ENCODE measurements around the gene ASPN. TPM values are rescaled to one million over a fixed set of nuclear protein-coding genes. Genes with fewer than 3 reads are reported as not detected.
A peak's percentile ranks its signal among the peaks of the same experiment; 100 is the strongest.

The ASPN gene
- not detected in 2 replicates for total RNA-seq (2014; rRNA removed; shearing (Covaris generic))

DNA sequence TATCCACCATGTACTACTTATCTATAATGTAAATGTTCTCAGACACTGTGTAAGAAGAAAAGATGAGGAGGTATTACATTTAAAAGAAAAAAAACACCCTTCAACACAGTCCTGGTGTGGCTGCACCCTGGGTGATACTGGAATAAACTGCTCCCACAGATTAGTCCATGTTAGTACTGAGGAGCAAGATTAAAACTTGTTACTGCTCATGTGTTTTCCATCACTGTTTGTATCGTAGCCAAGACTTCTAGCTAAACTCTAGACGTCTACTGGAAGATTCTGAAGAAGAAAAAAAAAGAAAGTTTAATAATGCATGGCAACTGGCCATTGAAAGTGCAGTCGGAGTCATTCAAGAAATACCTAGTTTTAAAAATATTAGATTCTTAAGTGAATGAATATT is at the start of gene ASPN:
TSS of gene ASPN (minus strand) at position 178 of the 400 bp plus-strand sequence.
- no peak for DNase-seq (ENCODE audit: low spot score)

DNA sequence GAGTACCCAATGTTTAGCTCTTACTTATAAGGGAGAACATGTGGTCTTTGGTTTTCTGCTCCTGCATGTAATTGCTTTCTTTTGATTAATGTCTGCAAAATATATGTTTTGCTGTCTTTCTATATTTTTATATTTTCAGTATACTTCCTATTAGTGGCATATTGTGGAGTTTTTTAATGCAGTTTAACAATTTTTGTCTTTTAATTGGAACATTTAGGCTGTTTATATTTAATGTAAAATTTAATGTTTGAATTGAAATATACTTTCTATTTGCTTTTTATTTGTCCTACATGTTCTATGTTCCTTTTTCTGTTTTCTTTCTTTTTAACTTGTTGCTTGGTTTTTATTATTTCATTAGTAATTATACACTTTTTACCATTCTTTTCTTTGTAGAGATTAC is 48.6 kb upstream of the ASPN start:
- no peak for DNase-seq (ENCODE audit: low spot score)

DNA sequence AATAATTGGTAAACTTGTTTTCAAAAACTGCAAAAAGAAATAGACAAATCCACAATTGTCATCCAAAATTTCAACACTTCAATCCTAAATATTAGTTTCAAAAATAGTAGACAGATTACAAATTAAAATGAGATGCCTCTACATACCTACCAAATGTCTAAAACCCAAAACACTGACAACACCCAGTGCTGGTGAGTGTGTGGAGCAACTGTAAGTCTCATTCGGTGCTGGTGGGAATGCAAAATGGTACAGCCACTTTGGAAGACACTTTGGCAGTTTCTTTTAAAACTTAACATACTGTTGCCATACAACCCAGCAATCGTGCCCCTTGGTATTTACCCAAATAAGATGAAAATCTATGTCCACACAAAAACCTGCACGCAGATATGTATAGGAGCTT is 46.8 kb upstream of the ASPN start:
- no peak for DNase-seq (ENCODE audit: low spot score)

DNA sequence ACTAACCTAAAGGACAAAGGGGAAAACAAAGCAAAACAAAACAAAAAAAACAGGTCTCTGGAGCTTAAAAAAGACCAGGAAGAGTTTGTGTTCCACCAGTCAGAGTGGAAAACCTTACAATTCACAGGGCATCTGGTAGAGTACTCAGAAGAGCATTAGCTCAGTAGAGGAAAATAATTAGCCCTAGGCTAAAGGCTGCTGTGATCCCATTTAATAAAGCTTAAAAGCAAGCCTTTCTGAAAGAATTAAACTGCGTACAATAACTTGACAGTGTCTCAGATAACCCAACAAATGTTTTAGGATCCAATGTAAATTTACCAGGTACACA is 46.2 kb upstream of the ASPN start:
- DNase-seq (ENCODE audit: low spot score), result no peak

DNA sequence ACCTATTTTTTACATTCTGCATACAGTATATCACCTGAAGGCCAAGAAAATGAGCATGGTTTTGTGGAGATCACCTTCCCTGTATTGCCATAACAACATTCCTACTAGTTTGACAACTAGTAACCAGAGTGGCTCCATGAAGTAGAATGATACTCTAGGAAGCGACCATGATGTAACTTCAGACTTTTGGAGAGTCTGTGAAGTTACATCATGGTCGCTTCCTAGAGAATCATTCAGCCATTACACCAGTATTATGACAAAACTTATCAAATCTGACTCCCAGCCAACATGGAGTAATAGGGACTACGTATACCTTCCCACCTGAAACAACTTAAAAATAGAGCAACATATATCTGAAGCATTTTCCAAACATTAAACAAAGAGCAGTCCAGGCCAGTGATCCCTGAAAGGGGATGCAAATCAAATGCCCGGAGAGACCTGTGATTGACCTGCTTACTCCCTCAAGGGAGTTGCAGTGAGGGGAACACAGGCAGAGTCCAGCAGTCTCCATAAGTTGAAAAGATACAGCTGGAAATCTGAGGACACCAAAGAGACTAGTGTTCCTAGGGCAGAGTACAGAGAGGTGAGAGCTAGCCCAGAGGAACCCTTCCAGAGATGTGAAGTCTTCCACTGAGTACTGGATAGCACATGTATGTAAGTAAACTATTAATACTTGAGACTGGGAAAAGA is 45.7 kb upstream of the ASPN start:
- DNase-seq (ENCODE audit: low spot score), result no peak

DNA sequence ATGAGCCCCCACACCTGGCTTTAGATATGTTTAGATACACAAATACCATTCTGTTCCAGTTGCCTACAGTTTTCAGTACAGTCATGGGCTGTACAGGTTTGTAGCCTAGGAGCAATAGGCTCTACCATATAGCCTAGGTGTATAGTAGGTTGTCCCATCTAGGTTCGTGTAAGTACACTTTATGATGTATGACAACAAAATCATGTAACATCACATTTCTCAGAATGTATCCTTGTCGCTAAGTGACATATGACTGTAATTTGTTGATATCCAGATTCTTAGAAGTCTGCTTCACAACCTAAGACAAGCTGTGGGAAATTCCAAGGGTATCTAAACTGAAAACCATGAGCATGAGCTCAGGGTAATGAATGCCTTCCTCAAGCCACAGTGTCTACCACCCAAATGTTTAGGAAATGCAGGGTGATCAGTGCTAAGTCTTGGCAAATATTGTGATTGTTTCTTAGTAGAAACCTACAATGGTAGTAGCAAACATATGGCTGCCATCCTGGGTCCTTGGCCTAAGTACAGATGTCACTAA is 45.1 kb upstream of the ASPN start:
- no peak for DNase-seq (ENCODE audit: low spot score)

DNA sequence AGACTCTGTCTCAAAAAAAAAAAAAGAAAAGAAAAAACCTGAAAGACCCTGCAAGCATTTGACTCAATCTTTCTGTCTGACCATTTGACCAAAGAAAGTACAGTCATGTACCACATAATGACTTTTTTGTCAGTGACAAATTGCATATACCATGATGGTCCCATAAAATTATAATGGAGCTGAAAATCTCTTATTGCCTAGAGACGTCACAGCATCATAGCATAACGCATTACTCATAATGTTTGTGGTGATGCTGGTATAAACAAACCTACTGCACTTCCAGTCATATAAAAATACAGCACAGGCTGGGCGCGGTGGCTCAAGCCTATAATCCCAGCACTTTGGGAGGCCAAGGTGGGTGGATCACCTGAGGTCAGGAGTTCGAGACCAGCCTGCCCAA is 43.0 kb upstream of the ASPN start:
- DNase-seq (ENCODE audit: low spot score), result peak; percentile 80

DNA sequence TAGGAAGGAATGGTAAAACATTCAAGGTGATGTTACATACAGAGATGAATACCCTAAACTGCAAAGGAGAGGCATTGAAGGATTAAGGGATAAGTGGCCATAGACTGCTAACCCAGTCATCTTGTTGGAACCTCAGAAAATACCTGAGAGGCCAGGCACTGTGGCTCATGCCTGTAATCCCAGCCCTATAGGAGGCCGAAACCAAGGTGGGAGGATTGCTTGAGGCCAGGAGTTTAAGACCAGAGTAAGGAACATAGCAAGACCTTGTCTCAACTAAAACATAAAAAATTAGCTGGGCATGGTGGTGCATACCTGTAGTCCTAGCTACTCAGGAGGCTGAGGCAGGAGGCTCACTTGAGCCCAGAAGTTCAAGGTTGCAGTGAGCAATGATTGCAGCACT is 42.6 kb upstream of the ASPN start:
- DNase-seq (ENCODE audit: low spot score), result no peak

DNA sequence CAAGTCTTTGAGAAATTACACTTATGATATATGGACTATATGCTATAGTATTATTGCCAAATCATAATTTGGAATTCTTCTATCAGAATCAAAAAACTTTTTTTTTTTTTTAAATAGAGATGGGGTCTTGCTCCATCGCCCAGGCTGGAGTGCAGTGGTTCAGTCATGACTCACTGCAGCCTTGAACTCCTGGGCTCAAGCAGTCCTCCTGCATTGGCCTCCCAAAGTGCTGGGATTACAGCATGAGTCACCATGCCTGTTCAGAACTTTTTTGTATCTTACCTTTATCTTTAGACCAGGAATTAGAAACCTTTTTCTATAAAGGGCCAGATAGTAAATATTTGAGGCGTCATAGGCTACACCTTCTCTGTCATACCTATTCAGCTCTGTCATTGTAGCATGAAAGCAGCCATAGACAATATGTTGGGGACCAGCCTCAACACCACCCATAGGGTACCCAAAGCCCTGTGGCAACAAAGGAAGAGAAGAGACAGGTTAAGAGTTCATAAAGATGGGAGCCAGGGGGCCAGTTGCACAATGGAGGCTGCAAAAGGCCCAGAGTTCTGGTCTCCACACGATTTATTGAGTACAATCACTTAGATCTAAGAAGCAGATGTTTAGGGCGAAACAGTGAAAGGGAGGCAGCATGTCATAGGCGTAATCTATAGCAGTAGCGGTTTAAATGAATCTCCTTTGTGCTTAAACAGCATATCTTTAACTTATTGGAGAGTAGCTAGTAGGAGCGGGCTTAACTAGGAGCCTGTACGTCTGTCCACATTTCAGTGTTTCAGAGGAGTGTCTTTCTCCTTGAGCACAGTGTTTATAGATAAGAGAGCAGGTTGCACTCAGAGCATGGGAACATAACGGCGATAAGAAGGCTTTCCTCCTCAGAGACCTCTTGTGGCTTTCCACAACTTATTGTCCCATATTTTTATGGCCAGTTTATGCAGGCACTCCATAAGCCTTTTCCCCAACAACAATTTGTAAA is 41.0 kb upstream of the ASPN start:
- no peak for DNase-seq (ENCODE audit: low spot score)

DNA sequence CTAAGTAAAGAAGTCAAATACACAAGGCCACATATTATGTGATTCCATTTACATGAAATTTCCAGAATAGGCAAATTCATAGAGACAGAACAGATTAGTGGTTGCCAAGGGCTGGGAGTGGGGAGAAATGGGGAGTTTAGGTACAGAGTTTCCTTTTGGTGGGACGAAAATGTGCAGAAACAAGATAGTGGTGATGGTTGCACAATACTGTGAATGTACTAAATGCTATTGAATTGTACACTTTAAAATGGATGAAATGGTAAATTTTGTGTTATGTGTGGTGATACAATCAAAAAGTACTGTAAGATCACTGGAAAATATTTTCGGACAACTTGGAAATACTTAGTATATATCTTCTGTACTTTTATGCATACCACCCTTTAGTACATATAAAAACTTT is 38.5 kb upstream of the ASPN start:
- DNase-seq (ENCODE audit: low spot score), result no peak

DNA sequence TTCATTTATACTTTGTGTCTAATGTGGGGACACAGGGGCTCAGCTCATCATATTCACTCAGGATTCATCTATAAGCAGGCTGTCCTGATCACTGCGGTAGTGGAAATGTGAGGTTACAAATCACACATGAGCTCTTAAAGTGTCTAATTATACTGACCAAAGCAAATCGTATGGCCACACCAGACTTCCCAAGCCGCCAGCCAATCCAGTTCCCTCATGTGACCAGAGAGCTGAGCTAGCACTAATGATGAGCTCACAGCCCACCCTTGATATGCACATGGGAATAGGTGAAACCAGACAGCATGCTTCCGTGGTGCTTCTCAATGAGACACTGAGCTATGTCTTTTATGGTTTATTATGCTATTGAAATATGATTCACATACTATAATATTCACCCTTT is 35.9 kb upstream of the ASPN start:
- DNase-seq (ENCODE audit: low spot score), result no peak

DNA sequence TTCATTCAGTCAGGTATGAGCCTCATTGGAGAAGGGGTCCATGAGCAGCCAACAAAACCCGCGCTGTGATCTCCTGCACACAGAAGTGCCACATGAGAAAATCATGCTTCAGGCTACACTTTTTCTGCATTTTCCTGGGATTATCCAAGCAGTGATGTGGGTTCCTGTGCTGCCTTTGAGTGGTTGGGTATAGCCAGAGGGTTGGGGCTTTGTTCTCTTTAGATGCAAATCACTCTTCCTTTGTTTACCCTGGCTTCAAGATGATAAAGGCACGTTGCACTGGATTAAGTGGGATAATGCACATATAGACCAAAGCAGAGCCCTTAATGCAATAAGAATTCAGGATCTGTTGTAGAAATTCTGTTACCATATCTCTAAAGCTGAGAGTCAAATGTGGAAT is 34.7 kb upstream of the ASPN start:
- no peak for DNase-seq (ENCODE audit: low spot score)

DNA sequence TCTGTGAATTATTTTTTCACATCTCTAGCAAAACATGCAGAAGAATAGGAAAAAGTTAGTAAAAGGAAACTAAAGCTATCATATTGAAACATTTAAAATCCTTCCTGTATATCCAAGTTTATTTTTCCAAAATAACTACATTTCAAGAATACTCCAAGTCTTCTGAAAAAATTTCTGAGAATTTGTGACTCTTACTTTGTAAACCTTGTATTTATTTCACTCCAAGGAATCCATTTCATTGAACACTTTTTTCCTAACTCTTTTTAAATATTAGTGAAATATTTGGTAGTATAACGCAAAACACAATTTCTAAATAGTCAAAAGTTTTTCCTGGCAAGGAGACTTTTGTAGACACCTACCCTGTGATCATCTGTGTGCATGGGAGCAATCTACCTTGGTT is 34.2 kb upstream of the ASPN start:
- DNase-seq (ENCODE audit: low spot score), result no peak

DNA sequence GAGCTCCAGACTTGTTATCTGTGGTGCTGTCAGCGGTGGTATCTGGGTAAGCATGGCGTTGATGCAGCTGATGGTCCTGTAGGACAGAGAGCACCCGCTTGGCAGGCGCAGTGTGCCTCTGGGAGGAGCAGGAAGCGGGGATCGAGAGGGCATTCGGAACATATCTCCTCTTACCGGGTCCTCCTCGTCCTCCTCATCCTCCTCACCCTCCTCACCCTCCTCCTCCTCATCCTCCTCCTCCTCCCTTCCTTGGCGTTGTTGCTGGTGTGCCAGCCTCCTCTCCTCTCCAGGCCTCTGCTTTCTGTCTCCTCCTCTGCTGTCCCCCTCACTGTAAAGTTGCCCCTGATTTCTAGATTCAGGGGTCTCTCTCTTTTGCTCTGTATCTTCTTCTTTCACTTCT is 32.3 kb upstream of the ASPN start:
- DNase-seq (ENCODE audit: low spot score), result no peak

DNA sequence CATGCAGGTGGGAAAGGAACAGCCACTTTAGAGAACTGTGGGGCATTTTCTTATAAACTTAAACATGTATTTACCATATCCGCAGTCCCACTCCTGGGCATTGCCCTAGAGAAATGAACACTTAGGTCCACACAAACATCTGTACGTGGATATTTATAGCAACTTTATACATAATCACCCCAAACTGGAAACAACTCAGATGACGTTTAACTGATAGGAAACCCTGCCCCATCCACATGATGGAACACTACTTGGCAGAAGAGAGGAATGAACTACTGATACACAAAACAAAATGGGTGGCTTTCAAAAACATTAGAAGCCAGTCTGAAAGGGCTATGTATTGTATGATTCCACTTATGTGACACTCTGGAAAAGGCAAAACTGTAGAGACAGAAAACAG is 31.0 kb upstream of the ASPN start:
- DNase-seq (ENCODE audit: low spot score), result no peak

DNA sequence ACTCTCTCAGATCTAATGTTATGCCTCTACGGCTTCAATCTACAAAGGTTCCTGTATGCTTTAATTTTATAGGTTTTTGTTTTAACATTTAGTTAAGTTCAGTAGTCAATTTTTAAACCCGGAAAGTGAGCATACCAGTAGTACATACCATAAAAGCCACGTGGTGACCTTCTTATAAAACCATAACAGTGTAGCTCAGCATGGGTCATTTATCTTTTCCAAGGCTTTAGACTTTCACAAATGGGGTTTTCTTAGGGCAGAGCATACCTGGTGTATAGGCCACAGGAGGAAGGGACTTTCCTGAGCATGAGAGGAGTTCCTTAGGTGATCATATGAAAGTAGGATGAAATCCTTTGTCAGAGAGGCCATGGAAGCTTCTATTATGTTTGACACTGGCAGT is 30.3 kb upstream of the ASPN start:
- no peak for DNase-seq (ENCODE audit: low spot score)

DNA sequence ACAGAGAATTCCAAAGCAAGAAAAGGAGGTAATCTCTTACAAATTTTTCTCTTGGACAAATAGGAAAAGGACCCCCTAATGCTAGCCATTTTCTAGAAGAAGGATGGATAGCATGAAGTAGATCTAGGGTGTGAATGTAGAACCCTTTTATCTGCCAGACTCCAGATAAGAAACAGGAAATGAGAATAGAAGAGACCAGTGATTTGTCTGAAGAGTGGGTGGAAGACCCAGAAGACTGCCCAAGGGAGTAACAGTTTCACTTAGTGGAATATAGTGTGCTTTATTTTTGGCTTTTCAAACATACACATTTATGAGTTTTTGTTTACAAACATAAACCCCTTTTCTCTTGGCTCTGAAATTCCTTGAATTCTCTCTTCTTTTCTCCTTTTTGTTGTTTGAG is 28.4 kb upstream of the ASPN start:
- DNase-seq (ENCODE audit: low spot score), result no peak

DNA sequence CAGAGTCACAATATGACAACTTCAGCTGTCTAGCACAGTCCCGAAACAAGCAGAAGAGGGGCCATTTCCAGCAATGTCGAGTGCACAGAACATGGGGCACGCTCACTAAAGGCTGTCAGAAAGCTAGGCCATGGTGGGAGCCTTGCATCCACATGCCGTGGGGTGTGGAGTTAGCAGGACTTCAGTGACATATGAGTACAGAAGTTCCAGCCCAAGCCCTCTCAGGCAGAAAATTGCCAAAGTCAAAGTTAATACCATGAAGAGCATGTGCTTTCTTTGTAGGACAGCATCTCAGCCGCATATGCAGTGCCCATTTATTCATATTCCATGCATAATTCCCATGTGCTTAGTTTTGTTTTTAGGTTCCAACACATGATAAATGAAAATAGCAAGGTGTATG is 26.7 kb upstream of the ASPN start:
- no peak for DNase-seq (ENCODE audit: low spot score)

DNA sequence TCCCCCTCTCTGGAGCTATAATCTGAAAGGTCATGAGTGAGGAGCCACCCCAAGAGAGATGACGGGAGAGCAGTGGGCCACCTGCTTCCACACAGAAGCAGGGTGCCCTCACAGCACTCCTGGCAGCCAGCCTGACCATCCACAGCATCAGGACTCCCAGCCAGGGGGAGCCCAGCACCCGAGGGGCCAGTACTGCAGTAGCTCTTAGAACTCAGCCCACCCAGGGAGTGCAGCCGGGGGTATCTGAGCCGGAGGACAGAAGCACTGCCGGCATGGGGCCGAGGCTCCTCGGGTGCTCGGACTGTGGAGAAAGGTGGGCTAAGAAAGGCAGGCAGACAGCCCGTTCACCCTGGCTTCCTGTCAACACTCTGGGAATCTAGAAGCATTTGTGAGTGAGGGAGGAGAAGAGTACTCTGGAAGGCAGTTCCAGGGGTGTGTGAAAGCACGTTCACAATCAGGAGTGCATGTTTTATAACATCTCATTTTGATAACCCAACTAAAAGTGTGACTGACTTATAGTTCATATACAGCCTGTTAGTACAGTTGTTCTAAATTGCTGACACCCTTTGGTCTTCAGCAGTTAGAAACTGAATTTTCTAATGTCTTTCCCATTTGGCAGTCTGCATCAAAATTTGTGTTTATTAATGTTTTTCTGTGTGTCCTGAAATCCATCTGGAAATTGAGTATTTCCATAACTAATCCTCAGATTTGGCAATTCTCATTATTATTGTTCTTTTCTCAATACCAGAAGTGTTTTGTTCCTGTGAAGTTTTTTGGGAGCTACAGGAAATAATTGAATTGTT is 25.9 kb upstream of the ASPN start:
- no peak for DNase-seq (ENCODE audit: low spot score)

DNA sequence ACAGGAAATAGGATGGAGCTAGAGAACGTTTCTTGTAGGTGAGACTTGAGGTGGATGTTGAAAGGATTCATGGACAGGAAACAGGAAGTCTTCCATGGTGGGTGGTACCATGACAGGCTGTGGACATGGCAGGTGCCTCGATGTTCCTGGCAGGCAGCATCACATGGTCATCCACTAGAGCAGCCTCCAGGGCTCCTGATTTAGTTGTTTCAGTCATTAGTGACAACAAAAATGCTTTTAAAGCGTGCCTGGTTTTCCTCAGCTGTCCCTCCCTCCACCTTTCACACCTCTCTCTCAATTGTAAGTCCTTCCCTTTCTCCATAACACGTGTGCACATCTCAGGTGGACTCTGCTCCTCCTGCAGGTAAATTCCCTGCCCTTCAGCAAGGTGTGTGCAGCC is 25.2 kb upstream of the ASPN start:
- DNase-seq (ENCODE audit: low spot score), result no peak

DNA sequence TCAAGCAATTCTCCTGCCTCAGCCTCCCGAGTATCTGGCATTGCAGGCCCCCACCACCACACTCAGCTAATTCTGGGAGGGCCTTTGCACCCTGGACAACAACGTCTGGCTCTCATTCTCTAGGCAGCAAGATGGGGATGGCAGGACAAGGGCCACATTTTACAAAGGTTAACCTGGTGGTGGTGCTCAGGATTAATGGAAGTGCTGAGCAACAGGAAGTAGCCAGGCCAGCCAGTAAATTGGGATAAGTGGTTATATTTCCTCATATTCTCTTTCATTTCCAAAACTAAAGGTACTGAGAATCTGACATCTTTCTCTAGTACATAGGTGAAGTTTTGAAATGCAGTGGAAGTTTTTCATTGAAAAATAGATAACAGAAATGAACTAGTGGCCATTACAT is 24.7 kb upstream of the ASPN start:
- DNase-seq (ENCODE audit: low spot score), result no peak

DNA sequence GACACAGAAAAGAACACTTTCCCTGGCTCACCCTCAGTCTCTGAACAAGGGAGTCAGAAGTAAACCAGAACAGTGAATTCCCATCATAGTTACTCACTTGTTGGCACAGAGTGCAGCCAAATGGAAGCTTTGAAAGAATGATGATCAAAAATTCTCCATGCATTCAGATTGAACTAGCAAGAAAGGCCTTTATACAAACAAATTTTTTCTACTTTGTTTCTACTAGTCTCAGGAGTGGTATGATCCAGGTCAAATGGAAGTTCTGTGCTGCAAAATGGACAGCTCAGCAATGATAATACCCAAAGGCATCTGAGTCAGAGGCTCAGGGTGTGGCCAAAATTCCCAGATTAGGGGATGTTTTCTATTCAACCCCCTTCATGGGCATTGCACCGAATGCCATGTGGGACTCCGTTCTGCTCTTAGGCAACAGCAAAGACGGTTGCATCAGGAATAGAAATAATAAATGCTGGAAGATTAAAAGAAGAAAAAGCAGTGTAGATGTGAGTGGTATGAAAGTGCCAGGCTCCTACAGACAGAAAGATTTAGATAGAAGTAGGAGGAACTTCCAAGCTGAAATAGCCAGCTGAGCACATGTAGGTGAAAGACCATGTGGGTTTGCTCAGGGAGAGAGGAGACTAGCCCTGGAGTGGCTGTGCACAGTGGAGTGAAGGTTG is 24.0 kb upstream of the ASPN start:
- peak; percentile 62 for DNase-seq (ENCODE audit: low spot score)

Measured in H4 (cell line).